Transverse colon (tissue), 3 donors: ENCODE data around the gene CASP2.

Experiments used
- EP300 ChIP-seq: sonication (generic); formaldehyde crosslinking; IDR thresholded peaks from one replicate; pipeline ENCODE4 v1.6.1; 2017; ENCODE audit warnings: antibody characterized with exemption, low read depth
- POLR2A ChIP-seq: fragments of 450-650 bp; IDR thresholded peaks from one replicate; pipeline ENCODE4 v1.6.1; 2016; ENCODE audit warnings: antibody characterized with exemption, mild to moderate bottlenecking, moderate library complexity
- TF ChIP-seq, protein P1 (sequence below), 5 experiments: fragments of 200-600 bp in 3 of 5; fragments of 450-650 bp in 2 of 5; sonication (generic) in 3 of 5; IDR thresholded peaks; 1 replicate in 2 of 5; 2 replicates in 3 of 5; pipeline ENCODE4 v1.5.1; 2016 to 2017; ENCODE audit warnings: antibody characterized with exemption in 5 of 5, inconsistent platforms in 3 of 5, mild to moderate bottlenecking in 2 of 5, moderate library complexity in 1 of 5

DNA sequence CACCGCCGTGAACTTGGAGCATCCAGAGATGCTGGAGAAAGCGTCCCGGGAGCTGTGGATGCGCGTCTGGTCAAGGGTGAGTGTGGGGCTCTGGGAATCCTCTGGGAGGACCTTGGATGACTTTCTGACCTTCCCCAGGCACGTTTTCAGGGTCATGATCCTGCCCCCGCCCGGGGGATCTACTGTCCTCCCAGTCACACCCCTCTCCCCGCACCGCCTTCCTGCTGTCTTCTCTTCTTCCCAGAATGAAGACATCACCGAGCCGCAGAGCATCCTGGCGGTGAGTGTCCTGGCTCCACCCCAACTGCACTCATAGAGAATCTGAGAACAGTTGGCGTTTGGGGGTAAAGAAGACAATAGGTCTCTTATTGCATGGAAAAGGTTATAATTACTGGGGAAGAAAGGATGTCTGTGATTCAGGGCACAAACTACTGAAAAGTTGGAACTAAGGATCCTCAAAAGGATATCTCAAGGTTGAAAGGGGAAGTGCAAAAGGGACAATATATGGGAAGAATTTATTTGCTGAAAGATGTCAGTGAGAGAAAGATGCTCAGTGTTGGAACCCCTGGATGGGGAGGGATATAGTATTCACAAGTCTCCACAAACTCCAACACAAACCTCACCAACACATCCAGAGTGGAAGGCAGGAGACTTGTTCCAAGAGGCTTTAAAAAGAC lies 23.0 kb upstream of the CASP2 start:
- TF ChIP-seq, protein P1, sequence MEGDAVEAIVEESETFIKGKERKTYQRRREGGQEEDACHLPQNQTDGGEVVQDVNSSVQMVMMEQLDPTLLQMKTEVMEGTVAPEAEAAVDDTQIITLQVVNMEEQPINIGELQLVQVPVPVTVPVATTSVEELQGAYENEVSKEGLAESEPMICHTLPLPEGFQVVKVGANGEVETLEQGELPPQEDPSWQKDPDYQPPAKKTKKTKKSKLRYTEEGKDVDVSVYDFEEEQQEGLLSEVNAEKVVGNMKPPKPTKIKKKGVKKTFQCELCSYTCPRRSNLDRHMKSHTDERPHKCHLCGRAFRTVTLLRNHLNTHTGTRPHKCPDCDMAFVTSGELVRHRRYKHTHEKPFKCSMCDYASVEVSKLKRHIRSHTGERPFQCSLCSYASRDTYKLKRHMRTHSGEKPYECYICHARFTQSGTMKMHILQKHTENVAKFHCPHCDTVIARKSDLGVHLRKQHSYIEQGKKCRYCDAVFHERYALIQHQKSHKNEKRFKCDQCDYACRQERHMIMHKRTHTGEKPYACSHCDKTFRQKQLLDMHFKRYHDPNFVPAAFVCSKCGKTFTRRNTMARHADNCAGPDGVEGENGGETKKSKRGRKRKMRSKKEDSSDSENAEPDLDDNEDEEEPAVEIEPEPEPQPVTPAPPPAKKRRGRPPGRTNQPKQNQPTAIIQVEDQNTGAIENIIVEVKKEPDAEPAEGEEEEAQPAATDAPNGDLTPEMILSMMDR (IDR thresholded peaks at IDR 0.05) = no peak
- TF ChIP-seq POLR2A (no peak), EP300 (no peak)
